Erythroblast (primary cell): ENCODE results near the gene ADAMTS13.

ENCODE experiments used
- GATA1 ChIP-seq: IDR thresholded peaks from 2 replicates; pipeline ENCODE4 v1.6.1; 2011; ENCODE audit warnings: low read depth, mild to moderate bottlenecking, control low read depth, low read length, moderate library complexity
- POLR2A ChIP-seq: IDR thresholded peaks from 2 replicates; pipeline ENCODE4 v1.6.1; 2011; ENCODE audit warnings: mild to moderate bottlenecking, low read length

GRCh38 chr9:133397370-133397769, 24.8 kb upstream of the ADAMTS13 start:
- TF ChIP-seq POLR2A (no peak), GATA1 (no peak)
